Measurements from ENCODE around the gene DDAH2.

Gene DDAH2

GRCh38 chr6:31758281-31758680 lies 29.2 kb upstream of the DDAH2 start:
- no peak for DNase-seq

GRCh38 chr6:31752739-31753319 lies 23.7 kb upstream of the DDAH2 start:
- no peak for DNase-seq

GRCh38 chr6:31750411-31751022 lies 21.4 kb upstream of the DDAH2 start:
- DNase-seq = no peak

- no peak for DNase-seq
Measured at GRCh38 chr6:31749301-31750036, 20.4 kb upstream of the DDAH2 start.

- no peak for DNase-seq
Measured at GRCh38 chr6:31744422-31744821, 15.3 kb upstream of the DDAH2 start.

GRCh38 chr6:31742894-31743293 lies 13.8 kb upstream of the DDAH2 start:
- no peak for DNase-seq

GRCh38 chr6:31741815-31742214 lies 12.7 kb upstream of the DDAH2 start:
- DNase-seq = no peak

- DNase-seq = no peak
Measured at GRCh38 chr6:31740397-31741223, 11.5 kb upstream of the DDAH2 start.

- peak; percentile 97 for DNase-seq
Measured at GRCh38 chr6:31739639-31740396, 10.7 kb upstream of the DDAH2 start, which contains the start of gene MSH5. TSS of gene MSH5 (plus strand) at chr6:31740005. CDS start at chr6:31740467, 462 bp downstream.

- peak; percentile 90 for DNase-seq
Measured at GRCh38 chr6:31737991-31738979, 9.2 kb upstream of the DDAH2 start.

- peak; percentile 62 for DNase-seq
Measured at GRCh38 chr6:31737315-31737990, 8.4 kb upstream of the DDAH2 start.

GRCh38 chr6:31736768-31737314 lies 7.7 kb upstream of the DDAH2 start:
- no peak for DNase-seq

- peak; percentile 52 for DNase-seq
Measured at GRCh38 chr6:31736021-31736767, 7.1 kb upstream of the DDAH2 start, which contains the start of gene CLIC1. TSS of gene CLIC1 (minus strand) at chr6:31736530. CDS start at chr6:31736300, 230 bp downstream.

- DNase-seq = peak; percentile 13
Measured at GRCh38 chr6:31734821-31735406, 5.8 kb upstream of the DDAH2 start.

- DNase-seq = no peak
Measured at GRCh38 chr6:31734247-31734820, 5.2 kb upstream of the DDAH2 start.

GRCh38 chr6:31733734-31734133 lies 4.6 kb upstream of the DDAH2 start:
- DNase-seq = no peak

- no peak for DNase-seq
Measured at GRCh38 chr6:31732029-31732428, 2.9 kb upstream of the DDAH2 start.

GRCh38 chr6:31730631-31731086 lies 1.6 kb upstream of the DDAH2 start:
- no peak for DNase-seq

All from NCI-H1092 treated with DMSO at 0.1 percent for 48 hours (cell line).